Caco-2 (cell line): ENCODE measurements around the gene SAC3D1. TPM values are rescaled to one million over a fixed set of nuclear protein-coding genes. Genes with fewer than 3 reads are reported as not detected.

Source experiments
- BruUV-seq: library from RNA; stranded (reverse); fragments of 400-500 nt; replicated peaks from 2 replicates; lab custom pipeline; 2021; lab: Mats Ljungman, UMichigan
- CTCF ChIA-PET: fragments of 300-600 bp; sonication (Branson Sonifier 250); formaldehyde crosslinking; loops from one replicate; lab custom pipeline; 2022; ENCODE audit warnings: antibody characterized with exemption; lab: Charles Lee
- POLR2A ChIA-PET: fragments of 300-600 bp; sonication (Branson Sonifier 250); formaldehyde crosslinking; loops from one replicate; lab custom pipeline; 2022; ENCODE audit warnings: antibody characterized with exemption; lab: Charles Lee
- DNase-seq, 2 experiments: peaks; one replicate each; pipeline versions ENCODE4 v3.0.0 to v3.0.0-alpha.2; 2020 to 2022
- H3K27me3 ChIP-seq: replicated peaks from 2 replicates; pipeline ENCODE4 v1.6.0; 2011; ENCODE audit warnings: low read length; ENCODE audit not compliant: control insufficient read depth, insufficient read depth
- H3K36me3 ChIP-seq: 2 replicates; pipeline ENCODE4 v1.5.1; 2011; ENCODE audit warnings: low read length; ENCODE audit not compliant: control insufficient read depth, insufficient read depth
- H3K4me1 ChIP-seq: fragments of 250-450 bp; sonication (Bioruptor Pico); 2 replicates; pipeline ENCODE4 v1.5.1; 2020; ENCODE audit warnings: mild to moderate bottlenecking
- H3K4me3 ChIP-seq: 2 replicates; pipeline ENCODE4 v1.5.1; 2011; ENCODE audit warnings: low read depth, mild to moderate bottlenecking, control low read depth, low read length
- H3K9me3 ChIP-seq: fragments of 250-450 bp; sonication (Bioruptor Pico); 2 replicates; pipeline ENCODE4 v1.5.1; 2020; ENCODE audit warnings: mild to moderate bottlenecking, moderate library complexity
- H3K27ac Mint-ChIP-seq: one replicate; pipeline ENCODE4 v1.8.0; 2022; ENCODE audit warnings: mixed read lengths; ENCODE audit not compliant: unreplicated experiment
- H3K27me3 Mint-ChIP-seq: one replicate; pipeline ENCODE4 v1.8.0; 2022; ENCODE audit warnings: mixed read lengths; ENCODE audit not compliant: insufficient read depth, unreplicated experiment
- H3K36me3 Mint-ChIP-seq: one replicate; pipeline ENCODE4 v1.8.0; 2022; ENCODE audit warnings: mild to moderate bottlenecking, mixed read lengths; ENCODE audit not compliant: insufficient read depth, unreplicated experiment
- H3K4me1 Mint-ChIP-seq: one replicate; pipeline ENCODE4 v1.8.0; 2022; ENCODE audit warnings: low read depth, mixed read lengths; ENCODE audit not compliant: unreplicated experiment
- H3K4me3 Mint-ChIP-seq: one replicate; pipeline ENCODE4 v1.8.0; 2022; ENCODE audit warnings: mild to moderate bottlenecking, moderate library complexity, mixed read lengths; ENCODE audit not compliant: unreplicated experiment
- H3K9me3 Mint-ChIP-seq: one replicate; pipeline ENCODE4 v1.8.0; 2022; ENCODE audit warnings: mixed read lengths; ENCODE audit not compliant: unreplicated experiment
- intact Hi-C: fragments of 100-400 bp; cut with micrococcal nuclease; formaldehyde crosslinking; loops from one replicate; pipeline ENCODE4 v1.10.0; 2022; ENCODE audit not compliant: unreplicated experiment
- total RNA-seq: library from RNA; stranded (reverse); gene quantifications from 2 replicates; pipeline ENCODE4 v1.2.3, GENCODE V29; 2022
- TF ChIP-seq, protein P1 (sequence below), 2 experiments: fragments of 200-600 bp in 1 of 2; IDR thresholded peaks; 1 replicate in 1 of 2; 2 replicates in 1 of 2; pipeline versions ENCODE4 v1.5.1 to v1.8.0; 2011 to 2022; ENCODE audit warnings: antibody characterized with exemption in 1 of 2, control low read depth in 1 of 2, inconsistent platforms in 1 of 2, low read depth in 1 of 2, low read length in 1 of 2, mild to moderate bottlenecking in 1 of 2, moderate library complexity in 1 of 2; ENCODE audit not compliant: insufficient read depth in 1 of 2, severe bottlenecking in 1 of 2, unreplicated experiment in 1 of 2

Gene SAC3D1
- total RNA-seq, 1 experiment from 2014 or later, result 21.2 TPM

GRCh38 chr11:65042891-65043290, 1.9 kb downstream of the SAC3D1 start:
- peaks cover 7% of the 10 kb centered on the region for H3K36me3 ChIP-seq
- Mint-ChIP-seq H3K4me1 (no peaks in the 10 kb centered on the region), H3K4me3 (peak overlapping the region; percentile 89), H3K27me3 (no peaks in the 10 kb centered on the region), H3K36me3 (peaks cover 30% of the 10 kb centered on the region), H3K9me3 (no peaks in the 10 kb centered on the region), H3K27ac (no peak overlapping the region)
- H3K9me3 ChIP-seq, result no peaks in the 10 kb centered on the region
- H3K27me3 ChIP-seq, result no peaks in the 10 kb centered on the region
- intact Hi-C loops, result loop anchor here (5.0 kb wide), 1 partner anchor 34 kb away; no protein-coding TSS in a partner anchor
- CTCF ChIA-PET, result no interaction called here
- no peak for DNase-seq
- POLR2A ChIA-PET, result no interaction called here
- TF ChIP-seq, protein P1, sequence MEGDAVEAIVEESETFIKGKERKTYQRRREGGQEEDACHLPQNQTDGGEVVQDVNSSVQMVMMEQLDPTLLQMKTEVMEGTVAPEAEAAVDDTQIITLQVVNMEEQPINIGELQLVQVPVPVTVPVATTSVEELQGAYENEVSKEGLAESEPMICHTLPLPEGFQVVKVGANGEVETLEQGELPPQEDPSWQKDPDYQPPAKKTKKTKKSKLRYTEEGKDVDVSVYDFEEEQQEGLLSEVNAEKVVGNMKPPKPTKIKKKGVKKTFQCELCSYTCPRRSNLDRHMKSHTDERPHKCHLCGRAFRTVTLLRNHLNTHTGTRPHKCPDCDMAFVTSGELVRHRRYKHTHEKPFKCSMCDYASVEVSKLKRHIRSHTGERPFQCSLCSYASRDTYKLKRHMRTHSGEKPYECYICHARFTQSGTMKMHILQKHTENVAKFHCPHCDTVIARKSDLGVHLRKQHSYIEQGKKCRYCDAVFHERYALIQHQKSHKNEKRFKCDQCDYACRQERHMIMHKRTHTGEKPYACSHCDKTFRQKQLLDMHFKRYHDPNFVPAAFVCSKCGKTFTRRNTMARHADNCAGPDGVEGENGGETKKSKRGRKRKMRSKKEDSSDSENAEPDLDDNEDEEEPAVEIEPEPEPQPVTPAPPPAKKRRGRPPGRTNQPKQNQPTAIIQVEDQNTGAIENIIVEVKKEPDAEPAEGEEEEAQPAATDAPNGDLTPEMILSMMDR (IDR thresholded peaks at IDR 0.05; ENCODE audit: insufficient read depth in 1 of 2, low read depth in 1 of 2, low read length in 1 of 2, severe bottlenecking in 1 of 2, unreplicated experiment in 1 of 2), result no peak
- no peak overlapping the region for H3K4me3 ChIP-seq
- BruUV-seq, result no TSS peak
- H3K4me1 ChIP-seq, result peaks cover 11% of the 10 kb centered on the region; the same call in 1 of the 2 replicates

- ChIA-PET CTCF (no interaction called here), POLR2A (no interaction called here)
- Mint-ChIP-seq H3K4me3 (no peak overlapping the region), H3K9me3 (no peaks in the 10 kb centered on the region), H3K36me3 (peaks cover 30% of the 10 kb centered on the region), H3K27me3 (no peaks in the 10 kb centered on the region), H3K27ac (no peak overlapping the region), H3K4me1 (no peaks in the 10 kb centered on the region)
- intact Hi-C loops, result loop anchor here (5.0 kb wide), 1 partner anchor 33 kb away; no protein-coding TSS in a partner anchor
- no peak for DNase-seq
- Histone ChIP-seq H3K9me3 (no peaks in the 10 kb centered on the region), H3K4me3 (no peak overlapping the region), H3K27me3 (no peaks in the 10 kb centered on the region), H3K36me3 (peaks cover 7% of the 10 kb centered on the region), H3K4me1 (peaks cover 11% of the 10 kb centered on the region; the same call in 1 of the 2 replicates)
- BruUV-seq, result no TSS peak
- TF ChIP-seq, protein P1 (IDR thresholded peaks at IDR 0.05; ENCODE audit: insufficient read depth in 1 of 2, low read depth in 1 of 2, low read length in 1 of 2, severe bottlenecking in 1 of 2, unreplicated experiment in 1 of 2), result no peak
Observed at GRCh38 chr11:65043881-65044501, 3.0 kb downstream of the SAC3D1 start.

DNA sequence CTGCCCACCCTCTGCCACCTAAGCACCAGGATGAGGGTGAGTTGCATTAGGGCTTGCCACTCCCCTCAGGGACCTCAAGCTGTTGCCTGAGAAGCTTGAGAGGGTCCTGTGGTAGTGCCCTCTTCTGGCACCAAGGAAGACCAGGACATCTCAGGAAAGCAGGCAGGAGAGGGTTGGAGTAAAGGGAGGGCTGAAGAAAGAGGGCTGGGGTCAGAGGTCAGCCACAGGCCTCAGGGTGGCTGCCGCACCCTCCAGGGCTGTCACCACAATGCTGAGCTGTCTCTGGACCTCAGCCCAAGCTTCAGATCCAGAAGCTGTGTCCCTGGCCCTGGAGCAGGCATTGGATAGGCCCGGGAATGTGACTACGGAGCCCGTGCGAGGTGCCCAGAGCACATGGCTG, 4.1 kb downstream of the SAC3D1 start:
- peaks cover 25% of the 10 kb centered on the region for H3K36me3 Mint-ChIP-seq
- Histone ChIP-seq H3K9me3 (no peaks in the 10 kb centered on the region), H3K27me3 (no peaks in the 10 kb centered on the region), H3K4me1 (peaks cover 11% of the 10 kb centered on the region; the same call in 1 of the 2 replicates), H3K4me3 (no peak overlapping the region), H3K36me3 (peaks cover 7% of the 10 kb centered on the region)
- no TSS peak for BruUV-seq
- CTCF ChIA-PET, result no interaction called here
- intact Hi-C loops, result no loop called here
- no peaks in the 10 kb centered on the region for H3K9me3 Mint-ChIP-seq
- H3K4me3 Mint-ChIP-seq, result no peak overlapping the region
- no peak for DNase-seq
- no peaks in the 10 kb centered on the region for H3K4me1 Mint-ChIP-seq
- H3K27ac Mint-ChIP-seq, result no peak overlapping the region
- TF ChIP-seq, protein P1 (IDR thresholded peaks at IDR 0.05; ENCODE audit: insufficient read depth in 1 of 2, low read depth in 1 of 2, low read length in 1 of 2, severe bottlenecking in 1 of 2, unreplicated experiment in 1 of 2), result no peak
- POLR2A ChIA-PET, result no interaction called here
- no peaks in the 10 kb centered on the region for H3K27me3 Mint-ChIP-seq
